ENCODE data around the gene NFKBIZ.

Gene NFKBIZ

GRCh38 chr3:101867996-101868395, 18.7 kb downstream of the NFKBIZ start:
- Histone ChIP-seq H4K20me1 (ENCODE audit: insufficient read depth, low read length) (no peaks in the 10 kb centered on the region), H2AFZ (ENCODE audit: low read depth, low read length) (no peak overlapping the region), H3K9me3 (ENCODE audit: insufficient read depth, low read length) (no peaks in the 10 kb centered on the region), H3K27me3 (ENCODE audit: low read depth, low read length) (no peaks in the 10 kb centered on the region), H3K9ac (ENCODE audit: low read length) (no peak overlapping the region), H3K4me2 (ENCODE audit: low read length) (no peak overlapping the region), H3K79me2 (ENCODE audit: low read length) (no peaks in the 10 kb centered on the region), H3K27ac (ENCODE audit: low read length) (no peak overlapping the region), H3K36me3 (replicated peaks; ENCODE audit: low read depth, low read length) (peaks cover 6% of the 10 kb centered on the region), H3K4me1 (ENCODE audit: low read length) (no peaks in the 10 kb centered on the region), H3K4me3 (ENCODE audit: low read length) (no peak overlapping the region)
- TF ChIP-seq EZH2phosphoT487 (IDR thresholded peaks at IDR 0.05; ENCODE audit: low read depth) (no peak), CTCF (IDR thresholded peaks at IDR 0.05; ENCODE audit: low read depth, low read length) (no peak)

- H3K27me3 ChIP-seq (ENCODE audit: low read depth, low read length), result no peaks in the 10 kb centered on the region
- H3K79me2 ChIP-seq (ENCODE audit: low read length), result no peaks in the 10 kb centered on the region
- H4K20me1 ChIP-seq (ENCODE audit: insufficient read depth, low read length), result no peaks in the 10 kb centered on the region
- H3K4me3 ChIP-seq (ENCODE audit: low read length), result no peak overlapping the region
- H3K36me3 ChIP-seq (replicated peaks; ENCODE audit: low read depth, low read length), result peaks cover 2% of the 10 kb centered on the region
- H3K9ac ChIP-seq (ENCODE audit: low read length), result no peak overlapping the region
- H3K4me2 ChIP-seq (ENCODE audit: low read length), result no peak overlapping the region
- TF ChIP-seq CTCF (IDR thresholded peaks at IDR 0.05; ENCODE audit: low read depth, low read length), result no peak
- no peak for TF ChIP-seq EZH2phosphoT487 (IDR thresholded peaks at IDR 0.05; ENCODE audit: low read depth)
- no peak overlapping the region for H2AFZ ChIP-seq (ENCODE audit: low read depth, low read length)
- no peak overlapping the region for H3K27ac ChIP-seq (ENCODE audit: low read length)
- H3K4me1 ChIP-seq (ENCODE audit: low read length), result peaks cover 6% of the 10 kb centered on the region
- no peaks in the 10 kb centered on the region for H3K9me3 ChIP-seq (ENCODE audit: insufficient read depth, low read length)
Observed at GRCh38 chr3:101868534-101869464, 19.5 kb downstream of the NFKBIZ start.

- Histone ChIP-seq H3K4me3 (ENCODE audit: low read length) (no peak overlapping the region), H3K9me3 (ENCODE audit: insufficient read depth, low read length) (no peaks in the 10 kb centered on the region; the same call in 1 of the 2 replicates), H4K20me1 (ENCODE audit: insufficient read depth, low read length) (no peaks in the 10 kb centered on the region), H3K9ac (ENCODE audit: low read length) (no peak overlapping the region), H3K27ac (ENCODE audit: low read length) (no peak overlapping the region), H3K27me3 (ENCODE audit: low read depth, low read length) (no peaks in the 10 kb centered on the region), H3K4me1 (ENCODE audit: low read length) (peaks cover 7% of the 10 kb centered on the region), H2AFZ (ENCODE audit: low read depth, low read length) (no peak overlapping the region), H3K79me2 (ENCODE audit: low read length) (no peaks in the 10 kb centered on the region), H3K36me3 (replicated peaks; ENCODE audit: low read depth, low read length) (peaks cover 4% of the 10 kb centered on the region), H3K4me2 (ENCODE audit: low read length) (no peak overlapping the region)
- no peak for TF ChIP-seq EZH2phosphoT487 (IDR thresholded peaks at IDR 0.05; ENCODE audit: low read depth)
- TF ChIP-seq CTCF (IDR thresholded peaks at IDR 0.05; ENCODE audit: low read depth, low read length), result no peak
Observed at GRCh38 chr3:101870138-101870537, 20.8 kb downstream of the NFKBIZ start.

- no peaks in the 10 kb centered on the region for H3K27me3 ChIP-seq (ENCODE audit: low read depth, low read length)
- no peaks in the 10 kb centered on the region for H4K20me1 ChIP-seq (ENCODE audit: insufficient read depth, low read length)
- H3K4me1 ChIP-seq (ENCODE audit: low read length), result peaks cover 31% of the 10 kb centered on the region
- no peak overlapping the region for H3K9ac ChIP-seq (ENCODE audit: low read length)
- no peaks in the 10 kb centered on the region for H3K79me2 ChIP-seq (ENCODE audit: low read length)
- H3K27ac ChIP-seq (ENCODE audit: low read length), result no peak overlapping the region
- H3K9me3 ChIP-seq (ENCODE audit: insufficient read depth, low read length), result no peaks in the 10 kb centered on the region; the same call in 1 of the 2 replicates
- H3K4me2 ChIP-seq (ENCODE audit: low read length), result no peak overlapping the region
- TF ChIP-seq CTCF (IDR thresholded peaks at IDR 0.05; ENCODE audit: low read depth, low read length), result no peak
- TF ChIP-seq EZH2phosphoT487 (IDR thresholded peaks at IDR 0.05; ENCODE audit: low read depth), result no peak
- H3K36me3 ChIP-seq (replicated peaks; ENCODE audit: low read depth, low read length), result peaks cover 16% of the 10 kb centered on the region
- no peak overlapping the region for H3K4me3 ChIP-seq (ENCODE audit: low read length)
- no peak overlapping the region for H2AFZ ChIP-seq (ENCODE audit: low read depth, low read length)
Observed at GRCh38 chr3:101873619-101874018, 24.3 kb downstream of the NFKBIZ start.
